IMR-90 (cell line): Measurements from ENCODE around the gene GRIN1. TPM values are rescaled to one million over a fixed set of nuclear protein-coding genes. Genes with fewer than 3 reads are reported as not detected.

Source experiments
- ATAC-seq: fragments of 200-7000 bp; cut with Tn5 transposase; 2 replicates; pipeline ENCODE4 v1.9.1; 2020; ENCODE audit warnings: low read depth, mild to moderate bottlenecking, moderate library complexity
- BruUV-seq: library from RNA; stranded (reverse); fragments of 400-500 nt; replicated peaks from 2 replicates; lab custom pipeline; 2021; lab: Mats Ljungman, UMichigan
- CTCF ChIA-PET: fragments of 300-600 bp; formaldehyde crosslinking; extraction: SDS; loops from one replicate; lab custom pipeline; 2021; ENCODE audit warnings: antibody characterized with exemption; lab: Yijun Ruan, JAX
- POLR2A ChIA-PET: fragments of 300-600 bp; sonication (Branson Sonifier 250); formaldehyde crosslinking; loops from one replicate; lab custom pipeline; 2022; ENCODE audit warnings: antibody characterized with exemption; ENCODE audit not compliant: unreplicated experiment; lab: Charles Lee
- DNase-seq: peaks from one replicate; pipeline ENCODE4 v3.0.0; 2013
- H2AFZ ChIP-seq: replicated peaks from 2 replicates; pipeline ENCODE3; 2013; ENCODE audit warnings: low read length, mild to moderate bottlenecking; ENCODE audit not compliant: poor library complexity
- H2AK5ac ChIP-seq: 2 replicates; pipeline ENCODE4 v1.6.1; 2013; ENCODE audit warnings: low read depth, low read length, inconsistent platforms
- H2AK9ac ChIP-seq: replicated peaks from 2 replicates; pipeline ENCODE3; 2013; ENCODE audit warnings: mild to moderate bottlenecking, low read depth, low read length, moderate library complexity; ENCODE audit not compliant: poor library complexity
- H2BK120ac ChIP-seq: 2 replicates; pipeline ENCODE4 v1.6.1; 2013; ENCODE audit warnings: low read depth, low read length, inconsistent platforms
- H2BK15ac ChIP-seq: 3 replicates; pipeline ENCODE4 v1.6.1; 2013; ENCODE audit warnings: low read depth, low read length, inconsistent platforms
- H2BK20ac ChIP-seq: 2 replicates; pipeline ENCODE4 v1.6.1; 2013; ENCODE audit warnings: low read depth, mild to moderate bottlenecking, inconsistent platforms, low read length, moderate library complexity
- H2BK5ac ChIP-seq: 2 replicates; pipeline ENCODE4 v1.6.1; 2013; ENCODE audit warnings: mild to moderate bottlenecking, low read depth, low read length, inconsistent platforms; ENCODE audit not compliant: poor library complexity, severe bottlenecking
- H3K14ac ChIP-seq: replicated peaks from 2 replicates; pipeline ENCODE4 v1.6.1; 2013; ENCODE audit warnings: low read depth, low read length, inconsistent platforms
- H3K18ac ChIP-seq: 2 replicates; pipeline ENCODE4 v1.6.1; 2013; ENCODE audit warnings: low read depth, low read length, control low read depth
- H3K23ac ChIP-seq: 2 replicates; pipeline ENCODE4 v1.6.1; 2013; ENCODE audit warnings: low read depth, low read length, inconsistent platforms
- H3K27ac ChIP-seq: 2 replicates; pipeline ENCODE4 v1.5.1; 2013; ENCODE audit warnings: mild to moderate bottlenecking, control low read depth, low read length; ENCODE audit not compliant: insufficient read depth
- H3K27me3 ChIP-seq: 2 replicates; pipeline ENCODE4 v1.6.1; 2013; ENCODE audit warnings: low read length; ENCODE audit not compliant: control insufficient read depth, insufficient read depth
- H3K36me3 ChIP-seq: 2 replicates; pipeline ENCODE4 v1.6.1; 2013; ENCODE audit warnings: low read length, mixed read lengths; ENCODE audit not compliant: control insufficient read depth, insufficient read depth
- H3K4ac ChIP-seq: 2 replicates; pipeline ENCODE4 v1.6.1; 2013; ENCODE audit warnings: low read depth, low read length, inconsistent platforms
- H3K4me1 ChIP-seq: 2 replicates; pipeline ENCODE4 v1.6.1; 2013; ENCODE audit warnings: low read length, mixed read lengths; ENCODE audit not compliant: control insufficient read depth, insufficient read depth
- H3K4me2 ChIP-seq: 2 replicates; pipeline ENCODE4 v1.6.1; 2013; ENCODE audit warnings: low read depth, mild to moderate bottlenecking, control low read depth, low read length, moderate library complexity
- H3K4me3 ChIP-seq: 2 replicates; pipeline ENCODE4 v1.5.1; 2013; ENCODE audit warnings: low read depth, mild to moderate bottlenecking, control low read depth, low read length, moderate library complexity; ENCODE audit not compliant: insufficient read depth
- H3K56ac ChIP-seq: 2 replicates; pipeline ENCODE4 v1.6.1; 2013; ENCODE audit warnings: low read length, inconsistent platforms; ENCODE audit not compliant: insufficient read depth; ENCODE audit errors: extremely low read depth
- H3K79me1 ChIP-seq, 2 experiments: 2 replicates each; pipeline ENCODE4 v1.6.1; 2013; ENCODE audit warnings: low read length in 2 of 2, inconsistent platforms in 1 of 2, low read depth in 1 of 2
- H3K9ac ChIP-seq: 2 replicates; pipeline ENCODE4 v1.6.1; 2013; ENCODE audit warnings: low read depth, low read length, control low read depth
- H3K9me1 ChIP-seq: 2 replicates; pipeline ENCODE4 v1.6.1; 2013; ENCODE audit warnings: low read length, inconsistent platforms; ENCODE audit not compliant: insufficient read depth
- H3K9me3 ChIP-seq: 2 replicates; pipeline ENCODE4 v1.6.1; 2013; ENCODE audit warnings: low read length; ENCODE audit not compliant: control insufficient read depth, insufficient read depth
- H4K20me1 ChIP-seq: 2 replicates; pipeline ENCODE4 v1.6.1; 2013; ENCODE audit warnings: low read length, inconsistent platforms; ENCODE audit not compliant: insufficient read depth
- H4K5ac ChIP-seq: 2 replicates; pipeline ENCODE4 v1.6.1; 2013; ENCODE audit warnings: mild to moderate bottlenecking, low read depth, low read length, control low read depth
- H4K8ac ChIP-seq, 2 experiments: 2 replicates each; pipeline ENCODE4 v1.6.1; 2013; ENCODE audit warnings: low read depth in 2 of 2, low read length in 2 of 2, control low read depth in 1 of 2, inconsistent platforms in 1 of 2
- H4K91ac ChIP-seq: 2 replicates; pipeline ENCODE4 v1.6.1; 2013; ENCODE audit warnings: low read depth, low read length, inconsistent platforms; ENCODE audit not compliant: insufficient read depth
- BHLHE40 ChIP-seq: fragments of 150-350 bp; IDR thresholded peaks from 2 replicates; pipeline ENCODE4 v1.6.1; 2016; ENCODE audit warnings: mild to moderate bottlenecking, low read depth, low read length
- CEBPB ChIP-seq: IDR thresholded peaks from 2 replicates; pipeline ENCODE4 v1.6.1; 2012; ENCODE audit warnings: low read depth, low read length, improper control_type of control experiment
- CHD1 ChIP-seq: IDR thresholded peaks from 2 replicates; pipeline ENCODE4 v1.6.1; 2012; ENCODE audit warnings: low read depth, low read length, improper control_type of control experiment
- FOS ChIP-seq: fragments of 150-350 bp; IDR thresholded peaks from 2 replicates; pipeline ENCODE4 v1.6.1; 2016; ENCODE audit warnings: low read depth, low read length
- MAFK ChIP-seq: IDR thresholded peaks from 2 replicates; pipeline ENCODE4 v1.6.1; 2012; ENCODE audit warnings: low read depth, low read length, improper control_type of control experiment
- MXI1 ChIP-seq: IDR thresholded peaks from 2 replicates; pipeline ENCODE4 v1.6.1; 2012; ENCODE audit warnings: low read depth, mild to moderate bottlenecking, low read length, moderate library complexity, borderline replicate concordance
- RAD21 ChIP-seq: IDR thresholded peaks from 2 replicates; pipeline ENCODE4 v1.6.1; 2012; ENCODE audit warnings: low read length, improper control_type of control experiment
- RCOR1 ChIP-seq: IDR thresholded peaks from 2 replicates; pipeline ENCODE4 v1.6.1; 2012; ENCODE audit warnings: mild to moderate bottlenecking, low read length, improper control_type of control experiment; ENCODE audit not compliant: insufficient replicate concordance
- RFX5 ChIP-seq: IDR thresholded peaks from 2 replicates; pipeline ENCODE4 v1.8.0; 2012; ENCODE audit warnings: low read depth, mild to moderate bottlenecking, low read length, moderate library complexity
- WGBS, 2 experiments: methylation state at CpG; one replicate each; pipeline versions ENCODE4 v1.1.5 to v1.1.7; 2013; ENCODE audit warnings: missing lambda C conversion rate in 2 of 2; ENCODE audit not compliant: insufficient read length in 1 of 2; ENCODE audit errors: extremely low coverage in 2 of 2; 5-methylcytosine and 5-hydroxymethylcytosine counted together
- dilution Hi-C: fragments of 300-500 bp; cut with HindIII; formaldehyde crosslinking; loops from one replicate; pipeline ENCODE4 v1.14.3; 2018; ENCODE audit warnings: low sequenced_read_pairs; ENCODE audit not compliant: unreplicated experiment
- in situ Hi-C: fragments of 300-500 bp; cut with MboI; formaldehyde crosslinking; loops from 3 replicates; pipeline ENCODE4 v1.14.3; 2019; ENCODE audit warnings: low sequenced_read_pairs, inconsistent platforms, mixed read lengths
- intact Hi-C: fragments of 100-400 bp; cut with micrococcal nuclease; formaldehyde crosslinking; loops from 2 replicates; pipeline ENCODE4 v1.10.0; 2022
- polyA plus RNA-seq, 3 experiments: library from polyadenylated mRNA; depleted of rRNA; stranded (reverse); fragments of >200 nt; gene quantifications; 2 replicates each; pipeline ENCODE4 v1.2.3, GENCODE V29; 2012; ENCODE audit warnings: low replicate concordance in 1 of 3
- total RNA-seq: library from RNA; depleted of rRNA; stranded (reverse); fragments of >200 nt; gene quantifications from 2 replicates; pipeline ENCODE4 v1.2.3, GENCODE V29; 2012

Gene GRIN1
- total and polyA plus RNA-seq, 2 of the 4 experiments (the other 2 are of a cell fraction): 0.09 TPM; not detected in 1

- DNase-seq (no peak), ATAC-seq (no peak)
- Histone ChIP-seq H2AFZ (peak within 1 kb of the TSS; percentile 75), H3K9ac (no peak within 1 kb of the TSS), H3K4me1 (peaks cover 4% of the 10 kb centered on the region; the same call in 1 of the 2 replicates), H4K20me1 (no peaks in the 10 kb centered on the region), H3K36me3 (no peaks in the 10 kb centered on the region), H2AK5ac (no peak within 1 kb of the TSS), H3K4ac (no peak within 1 kb of the TSS), H2BK15ac (no peak within 1 kb of the TSS), H3K9me3 (no peaks in the 10 kb centered on the region), H4K91ac (no peak within 1 kb of the TSS), H3K23ac (no peak within 1 kb of the TSS), H3K9me1 (no peaks in the 10 kb centered on the region), H3K79me1 (no peaks in the 10 kb centered on the region), H2AK9ac (peak within 1 kb of the TSS; percentile 13), H3K27me3 (peaks cover 69% of the 10 kb centered on the region), H2BK5ac (no peak within 1 kb of the TSS), H4K5ac (no peak within 1 kb of the TSS), H3K18ac (no peak within 1 kb of the TSS), H3K14ac (no peak within 1 kb of the TSS), H2BK20ac (no peak within 1 kb of the TSS), H4K8ac (no peak within 1 kb of the TSS), H2BK120ac (no peak within 1 kb of the TSS), H3K27ac (no peak within 1 kb of the TSS), H3K4me3 (0 out of 2 replicates have a peak within 1 kb of the TSS, but pooled peaks have one; percentile 7), H3K4me2 (peak within 1 kb of the TSS; percentile 40), H3K56ac (no peak within 1 kb of the TSS)
- intact Hi-C loops (no loop called here), in situ Hi-C loops (no loop called here), dilution Hi-C loops (no loop called here)
- ChIA-PET POLR2A (no interaction called here), CTCF (no interaction called here)
- WGBS, 2 experiments: 6% methylated on average over 29 of the region's 41 CpGs; no CpG with 5 or more reads in 1 of the 2 experiments
- BruUV-seq: no TSS peak
- TF ChIP-seq CHD1: no peak
- no peak for TF ChIP-seq FOS
- no peak for TF ChIP-seq RAD21
- TF ChIP-seq CEBPB: no peak
- TF ChIP-seq BHLHE40: no peak
- TF ChIP-seq MAFK: no peak
- no peak for TF ChIP-seq MXI1
- no peak for TF ChIP-seq RCOR1
- no peak for TF ChIP-seq RFX5
Observed at GRCh38 chr9:137169896-137170358, 31.0 kb downstream of the GRIN1 start, which contains the start of gene LRRC26. Gene LRRC26, minus strand, starts transcription at chr9:137170051. Its CDS starts 108 bp downstream, at chr9:137169943.
